Loucy (cell line): Measurements from ENCODE around the gene MED13.

Source experiments
- CTCF ChIP-seq: fragments of 200-600 bp; sonication (generic); conservative IDR thresholded peaks from 2 replicates; pipeline ENCODE4 v1.5.1; 2014; ENCODE audit warnings: mild to moderate bottlenecking, antibody characterized with exemption, low read length
- EZH2phosphoT487 ChIP-seq: fragments of 200-600 bp; IDR thresholded peaks from 2 replicates; pipeline ENCODE4 v1.6.1; 2018; ENCODE audit warnings: antibody characterized with exemption, mild to moderate bottlenecking, moderate library complexity, borderline replicate concordance

- TF ChIP-seq CTCF, result no peak
- TF ChIP-seq EZH2phosphoT487, result no peak
Measured at GRCh38 chr17:61903251-61903650, 161.8 kb downstream of the MED13 start.
